ENCODE data around the gene AOX1.

- TF ChIP-seq CTCF (IDR thresholded peaks at IDR 0.05; ENCODE audit: low read length) (no peak), EZH2phosphoT487 (IDR thresholded peaks at IDR 0.05; ENCODE audit: low read length) (no peak), EZH2 (optimal IDR thresholded peaks at IDR 0.05; ENCODE audit: low read depth, low read length) (no peak)
These were observed 479 bp upstream of the AOX1 start for GRCh38 chr2:200585340-200585729.

Data from MM.1S (cell line).